GM19328 (cell line): Measurements from ENCODE around the gene DMPK.

Experiments used
- ATAC-seq: cut with Tn5 transposase; IDR thresholded peaks from one replicate; pipeline ENCODE4 v1.9.1; 2021; ENCODE audit warnings: mild to moderate bottlenecking, moderate library complexity; ENCODE audit not compliant: unreplicated experiment

The DMPK gene

GRCh38 chr19:45770192-45771101 lies 11.8 kb downstream of the DMPK start:
- ATAC-seq = peak; percentile 38

GRCh38 chr19:45769821-45770191 lies 12.5 kb downstream of the DMPK start:
- ATAC-seq = no peak

- ATAC-seq = peak; percentile 61
Observed at GRCh38 chr19:45768984-45769782, 13.1 kb downstream of the DMPK start, which contains the start of gene SIX5. Gene SIX5 (minus strand): TSS chr19:45769252. CDS start chr19:45768844, 408 bp downstream.

GRCh38 chr19:45768655-45768983 lies 13.7 kb downstream of the DMPK start:
- no peak for ATAC-seq

- ATAC-seq = no peak
Observed at GRCh38 chr19:45767881-45768654, 14.2 kb downstream of the DMPK start.

GRCh38 chr19:45767410-45767880 lies 14.8 kb downstream of the DMPK start:
- no peak for ATAC-seq

- ATAC-seq = no peak
Observed at GRCh38 chr19:45766869-45767346, 15.4 kb downstream of the DMPK start.

- no peak for ATAC-seq
Observed at GRCh38 chr19:45766296-45766868, 15.9 kb downstream of the DMPK start.

GRCh38 chr19:45765702-45766295 lies 16.5 kb downstream of the DMPK start:
- ATAC-seq = no peak

GRCh38 chr19:45764945-45765701 lies 17.2 kb downstream of the DMPK start:
- ATAC-seq = no peak

GRCh38 chr19:45764475-45764874 lies 17.8 kb downstream of the DMPK start:
- ATAC-seq = no peak

- no peak for ATAC-seq
Observed at GRCh38 chr19:45763691-45764294, 18.5 kb downstream of the DMPK start.

GRCh38 chr19:45762870-45763631 lies 19.2 kb downstream of the DMPK start:
- no peak for ATAC-seq

- ATAC-seq = no peak
Observed at GRCh38 chr19:45761714-45762113, 20.6 kb downstream of the DMPK start.

GRCh38 chr19:45758921-45759320 lies 23.4 kb downstream of the DMPK start:
- ATAC-seq = no peak

GRCh38 chr19:45757695-45758094 lies 24.6 kb downstream of the DMPK start:
- ATAC-seq = no peak

GRCh38 chr19:45754323-45754722 lies 28.0 kb downstream of the DMPK start:
- ATAC-seq = no peak

- ATAC-seq = no peak
Observed at GRCh38 chr19:45753548-45753947, 28.7 kb downstream of the DMPK start.
